HEK293 (cell line): ENCODE data around the gene CARD14.

Experiments used
- CTCF ChIA-PET: fragments of 350-600 bp; formaldehyde crosslinking; extraction: SDS; loops from one replicate; lab custom pipeline; 2021; ENCODE audit warnings: antibody characterized with exemption; lab: Yijun Ruan, JAX
- POLR2A ChIA-PET: fragments of 300-600 bp; formaldehyde crosslinking; extraction: SDS; loops from one replicate; lab custom pipeline; 2020; ENCODE audit warnings: antibody characterized with exemption, inconsistent platforms; lab: Yijun Ruan, JAX
- H3K27ac ChIP-seq: fragments of 200-500 bp; sonication (Bioruptor generic); 2 replicates; pipeline ENCODE4 v1.5.1; 2014; ENCODE audit warnings: low read depth, low read length, control low read depth, inconsistent platforms; ENCODE audit errors: extremely low read depth
- H3K36me3 ChIP-seq, 2 experiments: fragments of 200-500 bp in 1 of 2; sonication (Bioruptor generic) in 1 of 2; 1 replicate in 1 of 2; 2 replicates in 1 of 2; pipeline ENCODE4 v1.5.1; 2014 to 2017; ENCODE audit warnings: inconsistent platforms in 2 of 2, low read length in 2 of 2; ENCODE audit not compliant: control insufficient read depth in 2 of 2, insufficient read depth in 1 of 2
- H3K4me1 ChIP-seq: fragments of 200-500 bp; sonication (Bioruptor generic); 2 replicates; pipeline ENCODE4 v1.5.1; 2014; ENCODE audit warnings: mild to moderate bottlenecking, low read length, inconsistent platforms; ENCODE audit not compliant: control insufficient read depth, insufficient read depth
- H3K4me3 ChIP-seq: 2 replicates; pipeline ENCODE4 v1.5.1; 2011; ENCODE audit warnings: low read depth, mild to moderate bottlenecking, control low read depth, low read length, moderate library complexity
- H3K9me3 ChIP-seq: fragments of 200-500 bp; sonication (Bioruptor generic); 2 replicates; pipeline ENCODE4 v1.5.1; 2014; ENCODE audit warnings: low read depth, low read length, inconsistent platforms; ENCODE audit not compliant: control insufficient read depth, insufficient read depth
- PRDM1 ChIP-seq: fragments of 450-650 bp; formaldehyde crosslinking; IDR thresholded peaks from 2 replicates; pipeline ENCODE4; 2016; ENCODE audit warnings: missing biosample characterization, missing genetic modification characterization
- SALL2 ChIP-seq: fragments of 450-650 bp; formaldehyde crosslinking; IDR thresholded peaks from 2 replicates; pipeline ENCODE4 v1.5.0; 2017; ENCODE audit warnings: missing biosample characterization, mild to moderate bottlenecking, missing genetic modification characterization, borderline replicate concordance
- WT1 ChIP-seq: fragments of 450-650 bp; formaldehyde crosslinking; IDR thresholded peaks from 2 replicates; pipeline ENCODE4 v1.5.1; 2016; ENCODE audit warnings: missing biosample characterization, missing genetic modification characterization
- ZNF140 ChIP-seq: fragments of 450-650 bp; formaldehyde crosslinking; IDR thresholded peaks from 2 replicates; pipeline ENCODE4 v1.5.1; 2016; ENCODE audit warnings: missing biosample characterization, missing genetic modification characterization
- ZNF157 ChIP-seq: fragments of 450-650 bp; formaldehyde crosslinking; IDR thresholded peaks from 2 replicates; pipeline ENCODE4 v1.5.1; 2016; ENCODE audit warnings: missing biosample characterization, missing genetic modification characterization
- ZNF23 ChIP-seq: fragments of 450-650 bp; formaldehyde crosslinking; IDR thresholded peaks from 2 replicates; pipeline ENCODE4 v1.5.1; 2016; ENCODE audit warnings: missing biosample characterization, missing genetic modification characterization, borderline replicate concordance
- ZNF248 ChIP-seq: fragments of 450-650 bp; formaldehyde crosslinking; IDR thresholded peaks from 2 replicates; pipeline ENCODE4 v1.5.1; 2017; ENCODE audit warnings: missing biosample characterization, missing genetic modification characterization
- ZNF335 ChIP-seq: fragments of 450-650 bp; formaldehyde crosslinking; conservative IDR thresholded peaks from 2 replicates; pipeline ENCODE4 v1.5.1; 2016; ENCODE audit warnings: missing biosample characterization, missing genetic modification characterization
- ZNF354C ChIP-seq: fragments of 450-650 bp; formaldehyde crosslinking; IDR thresholded peaks from 2 replicates; pipeline ENCODE4 v1.5.1; 2016; ENCODE audit warnings: missing biosample characterization, missing genetic modification characterization, low read depth, borderline replicate concordance
- ZNF660 ChIP-seq: fragments of 450-650 bp; IDR thresholded peaks from 2 replicates; pipeline ENCODE4 v1.5.1; 2018; ENCODE audit warnings: missing biosample characterization, mild to moderate bottlenecking, missing genetic modification characterization
- ZNF76 ChIP-seq: fragments of 450-650 bp; formaldehyde crosslinking; IDR thresholded peaks from 2 replicates; pipeline ENCODE4; 2016; ENCODE audit warnings: low read depth, missing biosample characterization, missing genetic modification characterization, borderline replicate concordance
- TF ChIP-seq, protein P1 (sequence below): fragments of 450-650 bp; formaldehyde crosslinking; IDR thresholded peaks from 2 replicates; pipeline ENCODE4 v1.5.1; 2016; ENCODE audit warnings: missing biosample characterization, missing genetic modification characterization, borderline replicate concordance
- TF ChIP-seq, protein P2 (sequence below): fragments of 450-650 bp; formaldehyde crosslinking; IDR thresholded peaks from 2 replicates; pipeline ENCODE4 v1.5.0; 2017; ENCODE audit warnings: missing biosample characterization, missing genetic modification characterization, borderline replicate concordance
- TF ChIP-seq, protein P3 (sequence below): fragments of 450-650 bp; formaldehyde crosslinking; IDR thresholded peaks from 2 replicates; pipeline ENCODE4 v1.5.1; 2017; ENCODE audit warnings: missing biosample characterization, missing genetic modification characterization
- TF ChIP-seq, protein P4 (sequence below): fragments of 450-650 bp; IDR thresholded peaks from 2 replicates; pipeline ENCODE4 v1.5.1; 2018; ENCODE audit warnings: missing biosample characterization, mild to moderate bottlenecking, missing genetic modification characterization

Gene CARD14

DNA sequence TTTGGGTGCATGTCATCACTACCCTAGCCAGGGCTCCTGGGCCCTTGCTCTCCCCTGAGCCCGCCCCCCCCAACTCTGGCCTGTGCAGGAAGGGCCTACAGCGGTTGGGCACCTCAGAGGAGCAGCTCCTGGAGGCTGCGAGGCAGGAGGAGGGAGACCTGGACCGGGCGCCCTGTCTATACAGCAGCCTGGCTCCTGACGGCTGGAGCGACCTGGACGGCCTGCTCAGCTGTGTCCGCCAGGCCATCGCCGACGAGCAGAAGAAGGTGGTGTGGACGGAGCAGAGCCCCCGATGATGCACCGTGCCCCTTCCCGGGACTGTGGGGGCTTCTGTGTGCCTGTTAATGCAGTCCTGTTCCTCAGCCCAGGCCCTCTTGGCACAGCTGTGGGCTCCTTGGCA is 38.2 kb downstream of the CARD14 start:
- CTCF ChIA-PET = interaction anchor here (3.4 kb wide), 1 partner anchor 12 kb away, joined by 20 read pairs; no protein-coding TSS in a partner anchor

DNA sequence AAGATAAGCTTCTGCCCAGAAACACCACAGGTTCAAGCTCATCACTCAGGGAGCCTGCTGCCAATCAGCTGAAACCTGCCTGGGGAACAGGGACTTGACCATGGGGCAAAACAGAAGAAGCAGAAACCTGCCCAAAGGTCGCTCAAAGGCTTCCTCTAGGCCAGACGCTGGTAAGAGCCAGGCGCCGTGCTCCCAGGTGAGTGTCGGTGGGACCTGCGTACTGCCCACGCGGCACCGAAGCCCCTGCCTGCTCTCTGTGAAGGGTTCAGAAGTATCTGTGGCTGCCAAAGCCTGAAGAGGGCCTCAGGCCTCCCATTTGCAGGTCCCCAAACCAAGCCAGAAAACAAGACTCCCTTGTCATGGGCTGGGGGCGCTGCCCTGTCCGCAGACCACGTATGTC is 39.9 kb downstream of the CARD14 start:
- H3K9me3 ChIP-seq = no peaks in the 10 kb centered on the region
- CTCF ChIA-PET = no interaction called here
- TF ChIP-seq, protein P1, sequence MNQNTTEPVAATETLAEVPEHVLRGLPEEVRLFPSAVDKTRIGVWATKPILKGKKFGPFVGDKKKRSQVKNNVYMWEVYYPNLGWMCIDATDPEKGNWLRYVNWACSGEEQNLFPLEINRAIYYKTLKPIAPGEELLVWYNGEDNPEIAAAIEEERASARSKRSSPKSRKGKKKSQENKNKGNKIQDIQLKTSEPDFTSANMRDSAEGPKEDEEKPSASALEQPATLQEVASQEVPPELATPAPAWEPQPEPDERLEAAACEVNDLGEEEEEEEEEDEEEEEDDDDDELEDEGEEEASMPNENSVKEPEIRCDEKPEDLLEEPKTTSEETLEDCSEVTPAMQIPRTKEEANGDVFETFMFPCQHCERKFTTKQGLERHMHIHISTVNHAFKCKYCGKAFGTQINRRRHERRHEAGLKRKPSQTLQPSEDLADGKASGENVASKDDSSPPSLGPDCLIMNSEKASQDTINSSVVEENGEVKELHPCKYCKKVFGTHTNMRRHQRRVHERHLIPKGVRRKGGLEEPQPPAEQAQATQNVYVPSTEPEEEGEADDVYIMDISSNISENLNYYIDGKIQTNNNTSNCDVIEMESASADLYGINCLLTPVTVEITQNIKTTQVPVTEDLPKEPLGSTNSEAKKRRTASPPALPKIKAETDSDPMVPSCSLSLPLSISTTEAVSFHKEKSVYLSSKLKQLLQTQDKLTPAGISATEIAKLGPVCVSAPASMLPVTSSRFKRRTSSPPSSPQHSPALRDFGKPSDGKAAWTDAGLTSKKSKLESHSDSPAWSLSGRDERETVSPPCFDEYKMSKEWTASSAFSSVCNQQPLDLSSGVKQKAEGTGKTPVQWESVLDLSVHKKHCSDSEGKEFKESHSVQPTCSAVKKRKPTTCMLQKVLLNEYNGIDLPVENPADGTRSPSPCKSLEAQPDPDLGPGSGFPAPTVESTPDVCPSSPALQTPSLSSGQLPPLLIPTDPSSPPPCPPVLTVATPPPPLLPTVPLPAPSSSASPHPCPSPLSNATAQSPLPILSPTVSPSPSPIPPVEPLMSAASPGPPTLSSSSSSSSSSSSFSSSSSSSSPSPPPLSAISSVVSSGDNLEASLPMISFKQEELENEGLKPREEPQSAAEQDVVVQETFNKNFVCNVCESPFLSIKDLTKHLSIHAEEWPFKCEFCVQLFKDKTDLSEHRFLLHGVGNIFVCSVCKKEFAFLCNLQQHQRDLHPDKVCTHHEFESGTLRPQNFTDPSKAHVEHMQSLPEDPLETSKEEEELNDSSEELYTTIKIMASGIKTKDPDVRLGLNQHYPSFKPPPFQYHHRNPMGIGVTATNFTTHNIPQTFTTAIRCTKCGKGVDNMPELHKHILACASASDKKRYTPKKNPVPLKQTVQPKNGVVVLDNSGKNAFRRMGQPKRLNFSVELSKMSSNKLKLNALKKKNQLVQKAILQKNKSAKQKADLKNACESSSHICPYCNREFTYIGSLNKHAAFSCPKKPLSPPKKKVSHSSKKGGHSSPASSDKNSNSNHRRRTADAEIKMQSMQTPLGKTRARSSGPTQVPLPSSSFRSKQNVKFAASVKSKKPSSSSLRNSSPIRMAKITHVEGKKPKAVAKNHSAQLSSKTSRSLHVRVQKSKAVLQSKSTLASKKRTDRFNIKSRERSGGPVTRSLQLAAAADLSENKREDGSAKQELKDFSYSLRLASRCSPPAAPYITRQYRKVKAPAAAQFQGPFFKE (tag by site-specific recombination) = no peak
- TF ChIP-seq, protein P2, sequence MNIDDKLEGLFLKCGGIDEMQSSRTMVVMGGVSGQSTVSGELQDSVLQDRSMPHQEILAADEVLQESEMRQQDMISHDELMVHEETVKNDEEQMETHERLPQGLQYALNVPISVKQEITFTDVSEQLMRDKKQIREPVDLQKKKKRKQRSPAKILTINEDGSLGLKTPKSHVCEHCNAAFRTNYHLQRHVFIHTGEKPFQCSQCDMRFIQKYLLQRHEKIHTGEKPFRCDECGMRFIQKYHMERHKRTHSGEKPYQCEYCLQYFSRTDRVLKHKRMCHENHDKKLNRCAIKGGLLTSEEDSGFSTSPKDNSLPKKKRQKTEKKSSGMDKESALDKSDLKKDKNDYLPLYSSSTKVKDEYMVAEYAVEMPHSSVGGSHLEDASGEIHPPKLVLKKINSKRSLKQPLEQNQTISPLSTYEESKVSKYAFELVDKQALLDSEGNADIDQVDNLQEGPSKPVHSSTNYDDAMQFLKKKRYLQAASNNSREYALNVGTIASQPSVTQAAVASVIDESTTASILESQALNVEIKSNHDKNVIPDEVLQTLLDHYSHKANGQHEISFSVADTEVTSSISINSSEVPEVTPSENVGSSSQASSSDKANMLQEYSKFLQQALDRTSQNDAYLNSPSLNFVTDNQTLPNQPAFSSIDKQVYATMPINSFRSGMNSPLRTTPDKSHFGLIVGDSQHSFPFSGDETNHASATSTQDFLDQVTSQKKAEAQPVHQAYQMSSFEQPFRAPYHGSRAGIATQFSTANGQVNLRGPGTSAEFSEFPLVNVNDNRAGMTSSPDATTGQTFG (tag by site-specific recombination) = no peak
- TF ChIP-seq, protein P3, sequence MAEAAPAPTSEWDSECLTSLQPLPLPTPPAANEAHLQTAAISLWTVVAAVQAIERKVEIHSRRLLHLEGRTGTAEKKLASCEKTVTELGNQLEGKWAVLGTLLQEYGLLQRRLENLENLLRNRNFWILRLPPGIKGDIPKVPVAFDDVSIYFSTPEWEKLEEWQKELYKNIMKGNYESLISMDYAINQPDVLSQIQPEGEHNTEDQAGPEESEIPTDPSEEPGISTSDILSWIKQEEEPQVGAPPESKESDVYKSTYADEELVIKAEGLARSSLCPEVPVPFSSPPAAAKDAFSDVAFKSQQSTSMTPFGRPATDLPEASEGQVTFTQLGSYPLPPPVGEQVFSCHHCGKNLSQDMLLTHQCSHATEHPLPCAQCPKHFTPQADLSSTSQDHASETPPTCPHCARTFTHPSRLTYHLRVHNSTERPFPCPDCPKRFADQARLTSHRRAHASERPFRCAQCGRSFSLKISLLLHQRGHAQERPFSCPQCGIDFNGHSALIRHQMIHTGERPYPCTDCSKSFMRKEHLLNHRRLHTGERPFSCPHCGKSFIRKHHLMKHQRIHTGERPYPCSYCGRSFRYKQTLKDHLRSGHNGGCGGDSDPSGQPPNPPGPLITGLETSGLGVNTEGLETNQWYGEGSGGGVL (tag by site-specific recombination) = no peak
- TF ChIP-seq WT1 (tag by site-specific recombination) = no peak
- TF ChIP-seq ZNF157 (tag by site-specific recombination) = no peak
- no peak for TF ChIP-seq ZNF248 (tag by site-specific recombination)
- TF ChIP-seq ZNF23 (tag by site-specific recombination) = no peak
- TF ChIP-seq, protein P4, sequence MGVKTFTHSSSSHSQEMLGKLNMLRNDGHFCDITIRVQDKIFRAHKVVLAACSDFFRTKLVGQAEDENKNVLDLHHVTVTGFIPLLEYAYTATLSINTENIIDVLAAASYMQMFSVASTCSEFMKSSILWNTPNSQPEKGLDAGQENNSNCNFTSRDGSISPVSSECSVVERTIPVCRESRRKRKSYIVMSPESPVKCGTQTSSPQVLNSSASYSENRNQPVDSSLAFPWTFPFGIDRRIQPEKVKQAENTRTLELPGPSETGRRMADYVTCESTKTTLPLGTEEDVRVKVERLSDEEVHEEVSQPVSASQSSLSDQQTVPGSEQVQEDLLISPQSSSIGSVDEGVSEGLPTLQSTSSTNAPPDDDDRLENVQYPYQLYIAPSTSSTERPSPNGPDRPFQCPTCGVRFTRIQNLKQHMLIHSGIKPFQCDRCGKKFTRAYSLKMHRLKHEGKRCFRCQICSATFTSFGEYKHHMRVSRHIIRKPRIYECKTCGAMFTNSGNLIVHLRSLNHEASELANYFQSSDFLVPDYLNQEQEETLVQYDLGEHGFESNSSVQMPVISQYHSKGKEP (tag by site-specific recombination) = no peak
- TF ChIP-seq SALL2 (tag by site-specific recombination) = no peak
- TF ChIP-seq, all 188 proteins: peak for 0
- no peak overlapping the region for H3K4me3 ChIP-seq
- POLR2A ChIA-PET = interaction anchor here (1.0 to 2.0 kb wide), 2 partner anchors 10 kb away, joined by 3 to 5 read pairs; partner anchors contain the start of genes SGSH and SLC26A11
- peaks cover 0 to 68% of the 10 kb centered on the region in 2 experiments; a peak in 2 of 3 replicates for H3K36me3 ChIP-seq
- H3K4me1 ChIP-seq = no peaks in the 10 kb centered on the region
- no peak overlapping the region for H3K27ac ChIP-seq

More for the DNA sequence above, 38.2 kb downstream of the CARD14 start:
- H3K9me3 ChIP-seq = no peaks in the 10 kb centered on the region
- H3K36me3 ChIP-seq = peaks cover 0 to 50% of the 10 kb centered on the region in 2 experiments; a peak in 2 of 3 replicates
- H3K4me3 ChIP-seq = no peak overlapping the region
- H3K4me1 ChIP-seq = no peaks in the 10 kb centered on the region
- H3K27ac ChIP-seq = no peak overlapping the region
- POLR2A ChIA-PET = no interaction called here
- TF ChIP-seq PRDM1 (tag by site-specific recombination) = no peak
- no peak for TF ChIP-seq ZNF76 (tag by site-specific recombination)
- TF ChIP-seq ZNF335 (tag by site-specific recombination) = no peak
- no peak for TF ChIP-seq ZNF140 (tag by site-specific recombination)
- no peak for TF ChIP-seq ZNF660 (tag by site-specific recombination)
- no peak for TF ChIP-seq ZNF354C
